Body of pancreas (tissue), 4 donors: ENCODE measurements around the gene SLC25A13. TPM values are rescaled to one million over a fixed set of nuclear protein-coding genes. Genes with fewer than 3 reads are reported as not detected.

Source experiments
- ATAC-seq: fragments of 150-250 bp; one replicate; pipeline ENCODE4 v1.9.1; 2016
- DNase-seq, 4 donors: peaks; one replicate each; pipeline ENCODE4 v3.0.0-alpha.2; 2019
- H3K27ac ChIP-seq, 4 donors: fragments of 200-600 bp; sonication (generic); 1 replicate in 3 of 4; 2 replicates in 1 of 4; pipeline versions ENCODE4 v1.5.1 to v1.6.1; 2016 to 2019; ENCODE audit warnings: mild to moderate bottlenecking in 1 of 4, mixed read lengths in 1 of 4, moderate library complexity in 1 of 4
- H3K27me3 ChIP-seq, 2 donors: fragments of 200-600 bp; sonication (generic); one replicate each; pipeline ENCODE4 v1.6.0; 2016; ENCODE audit warnings: mild to moderate bottlenecking in 1 of 2
- H3K36me3 ChIP-seq, 2 donors: fragments of 200-600 bp; sonication (generic); replicated peaks in 1 of 2; 2 replicates each; pipeline ENCODE4 v1.5.1; 2016; ENCODE audit warnings: low read depth in 2 of 2; ENCODE audit not compliant: insufficient read depth in 1 of 2
- H3K4me1 ChIP-seq: fragments of 200-600 bp; sonication (generic); one replicate; pipeline ENCODE4 v1.6.0; 2016
- H3K4me3 ChIP-seq, 2 donors: fragments of 200-600 bp; sonication (generic); 1 replicate in 1 of 2; 2 replicates in 1 of 2; pipeline ENCODE4 v1.5.1; 2016 to 2019
- H3K9me3 ChIP-seq, 3 donors: fragments of 200-600 bp; sonication (generic); 1 replicate in 2 of 3; 2 replicates in 1 of 3; pipeline ENCODE4 v1.5.1; 2016
- CTCF ChIP-seq, 7 experiments: fragments of 450-650 bp in 4 of 7; fragments of 200-600 bp in 3 of 7; sonication (generic) in 3 of 7; IDR thresholded peaks; one replicate each; pipeline ENCODE4 v1.5.1; 2016 to 2019; ENCODE audit warnings: antibody characterized with exemption in 7 of 7
- POLR2A ChIP-seq, 3 donors: fragments of 450-650 bp; IDR thresholded peaks; one replicate each; pipeline ENCODE4 v1.6.1; 2016; ENCODE audit warnings: antibody characterized with exemption in 3 of 3, mild to moderate bottlenecking in 2 of 3
- WGBS, 2 donors: methylation state at CpG; one replicate each; pipeline ENCODE4 v1.1.5; 2017; 5-methylcytosine and 5-hydroxymethylcytosine counted together
- intact Hi-C: fragments of 100-400 bp; cut with DNase I; formaldehyde crosslinking; loops from one replicate; pipeline ENCODE4 v1.15.1; 2023
- total RNA-seq, 2 donors: library from RNA; depleted of rRNA; stranded (reverse); fragments of >200 nt; gene quantifications; one replicate each; pipeline ENCODE4 v1.1.0, GENCODE V29; 2016

The SLC25A13 gene
- total RNA-seq, 2 donors from 2014 or later: 9.6 to 20.1 TPM

GRCh38 chr7:96355990-96356506, 34.1 kb upstream of the SLC25A13 start:
- H3K27me3 ChIP-seq: no peaks in the 10 kb centered on the region
- H3K36me3 ChIP-seq: no peaks in the 10 kb centered on the region
- 27 to 46% methylated on average over 2 of the region's 2 CpGs for WGBS, 2 donors
- intact Hi-C loops: no loop called here
- DNase-seq: no peak
- H3K4me1 ChIP-seq: no peaks in the 10 kb centered on the region
- H3K9me3 ChIP-seq: no peaks in the 10 kb centered on the region
- H3K27ac ChIP-seq: no peak overlapping the region
- no peak for ATAC-seq
- no peak overlapping the region for H3K4me3 ChIP-seq
- no peak for TF ChIP-seq POLR2A (IDR thresholded peaks at IDR 0.05)
- TF ChIP-seq CTCF (IDR thresholded peaks at IDR 0.05): no peak

DNA sequence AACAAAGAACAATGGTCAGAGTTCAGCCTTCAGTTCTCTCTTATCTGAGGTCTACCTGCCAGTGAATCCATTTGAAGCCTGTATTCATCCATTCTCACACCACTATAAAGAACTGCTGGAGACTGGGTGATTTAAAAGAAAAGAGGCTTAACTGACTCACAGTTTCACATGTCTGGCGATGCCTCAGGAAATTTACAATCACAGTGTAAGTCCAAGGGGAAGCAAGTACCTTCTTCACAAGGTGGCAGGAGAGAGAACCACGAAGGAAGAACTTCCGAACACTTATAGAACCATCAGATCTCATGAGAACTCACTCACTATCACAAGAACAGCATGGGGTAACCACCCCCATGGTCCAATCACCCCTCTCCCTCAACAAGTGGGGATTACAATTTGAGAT, 33.0 kb upstream of the SLC25A13 start:
- H3K27me3 ChIP-seq: no peaks in the 10 kb centered on the region
- 33 to 54% methylated on average over 3 of the region's 3 CpGs for WGBS, 2 donors
- no peak overlapping the region for H3K4me3 ChIP-seq
- H3K36me3 ChIP-seq: no peaks in the 10 kb centered on the region
- H3K27ac ChIP-seq: no peak overlapping the region
- intact Hi-C loops: no loop called here
- DNase-seq: no peak
- no peaks in the 10 kb centered on the region for H3K9me3 ChIP-seq
- TF ChIP-seq CTCF (IDR thresholded peaks at IDR 0.05): no peak
- no peak for TF ChIP-seq POLR2A (IDR thresholded peaks at IDR 0.05)
- ATAC-seq: no peak
- H3K4me1 ChIP-seq: no peaks in the 10 kb centered on the region

- no peak for TF ChIP-seq POLR2A (IDR thresholded peaks at IDR 0.05)
- no peak for TF ChIP-seq CTCF (IDR thresholded peaks at IDR 0.05)
- intact Hi-C loops: no loop called here
- H3K4me3 ChIP-seq: no peak overlapping the region
- no peaks in the 10 kb centered on the region for H3K36me3 ChIP-seq
- H3K27me3 ChIP-seq: no peaks in the 10 kb centered on the region
- H3K27ac ChIP-seq: no peak overlapping the region
- 56 to 64% methylated on average over 3 of the region's 3 CpGs for WGBS, 2 donors
- ATAC-seq: no peak
- no peak for DNase-seq
- H3K9me3 ChIP-seq: no peaks in the 10 kb centered on the region
- H3K4me1 ChIP-seq: no peaks in the 10 kb centered on the region
These were observed 27.7 kb upstream of the SLC25A13 start for GRCh38 chr7:96349572-96349971.

- ATAC-seq (no peak), DNase-seq (no peak)
- Histone ChIP-seq H3K4me3 (no peak overlapping the region), H3K27ac (no peak overlapping the region), H3K9me3 (no peaks in the 10 kb centered on the region), H3K36me3 (no peaks in the 10 kb centered on the region), H3K27me3 (no peaks in the 10 kb centered on the region), H3K4me1 (no peaks in the 10 kb centered on the region)
- 80 to 82% methylated on average over 2 of the region's 2 CpGs for WGBS, 2 donors
- intact Hi-C loops: no loop called here
- TF ChIP-seq CTCF (IDR thresholded peaks at IDR 0.05): no peak
- no peak for TF ChIP-seq POLR2A (IDR thresholded peaks at IDR 0.05)
These were observed 25.6 kb upstream of the SLC25A13 start for GRCh38 chr7:96347471-96347870.

GRCh38 chr7:96346293-96346953, 24.5 kb upstream of the SLC25A13 start:
- ATAC-seq (no peak), DNase-seq (no peak)
- Histone ChIP-seq H3K4me1 (no peaks in the 10 kb centered on the region), H3K4me3 (no peak overlapping the region), H3K27ac (no peak overlapping the region), H3K27me3 (no peaks in the 10 kb centered on the region), H3K9me3 (no peaks in the 10 kb centered on the region), H3K36me3 (no peaks in the 10 kb centered on the region)
- 37 to 41% methylated on average over 5 of the region's 5 CpGs for WGBS, 2 donors
- TF ChIP-seq POLR2A (IDR thresholded peaks at IDR 0.05) (no peak), CTCF (IDR thresholded peaks at IDR 0.05) (no peak)
- intact Hi-C loops: no loop called here
